Activated T-cell treated with anti-CD3 and anti-CD28 coated beads, Interleukin-2, amount 50 U/mL, for 48 hours (primary cell): ENCODE data around the gene SI.
"Not testable (repeated sequence)": the region's sequence is repeated elsewhere in the genome, so short reads cannot be mapped to it uniquely, and the experiment has no call there.

ENCODE experiments used
- DNase-seq, 2 experiments: peaks; one replicate each; pipeline ENCODE4 v3.0.0-alpha.2; 2020

Gene SI

GRCh38 chr3:165078293-165078692, at the start of gene SI:
Gene SI, minus strand, starts transcription at chr3:165078496. Its CDS starts 2,484 bp downstream, at chr3:165076012.
- no peak for DNase-seq

- DNase-seq: no peak
These were observed 47.5 kb upstream of the SI start for GRCh38 chr3:165125836-165126235.

- no peak for DNase-seq
These were observed 33.1 kb upstream of the SI start for GRCh38 chr3:165111401-165111800.

GRCh38 chr3:165103616-165104015, 25.3 kb upstream of the SI start:
- DNase-seq: no peak

GRCh38 chr3:165082650-165083049, 4.4 kb upstream of the SI start:
- no peak for DNase-seq

- no peak for DNase-seq
These were observed 2.9 kb upstream of the SI start for GRCh38 chr3:165081183-165081582.

GRCh38 chr3:165075695-165076094, 2.6 kb downstream of the SI start:
- no peak for DNase-seq

- DNase-seq: no peak
These were observed 7.6 kb downstream of the SI start for GRCh38 chr3:165070682-165071081.

- no peak for DNase-seq
These were observed 21.8 kb downstream of the SI start for GRCh38 chr3:165056510-165056909.

GRCh38 chr3:165040186-165040585, 38.1 kb downstream of the SI start:
- no peak for DNase-seq

GRCh38 chr3:165011557-165011956, 66.7 kb downstream of the SI start:
- DNase-seq: no peak

- no peak for DNase-seq
These were observed 93.3 kb downstream of the SI start for GRCh38 chr3:164984947-164985346.

GRCh38 chr3:164962610-164963009, 115.7 kb downstream of the SI start:
- no peak for DNase-seq

- DNase-seq: no peak
These were observed 125.3 kb downstream of the SI start for GRCh38 chr3:164952966-164953365.

- DNase-seq: not testable (repeated sequence)
These were observed 126.9 kb downstream of the SI start for GRCh38 chr3:164951403-164951802.

- DNase-seq: no peak
These were observed 137.6 kb downstream of the SI start for GRCh38 chr3:164940745-164941144.

GRCh38 chr3:164929642-164930041, 148.7 kb downstream of the SI start:
- DNase-seq: no peak
